ENCODE data around the gene ALDH1A1.

ALDH1A1 gene

GRCh38 chr9:72960446-72960845 is 7.6 kb upstream of the ALDH1A1 start:
- TF ChIP-seq CTCF (conservative IDR thresholded peaks at IDR 0.05; ENCODE audit: low read depth, low read length), result no peak
- DNase-seq (ENCODE audit: low read depth), result no peak
- no peak overlapping the region for H3K4me3 ChIP-seq (ENCODE audit: low read depth, low read length)

GRCh38 chr9:72958485-72959281 is 5.8 kb upstream of the ALDH1A1 start:
- TF ChIP-seq CTCF (conservative IDR thresholded peaks at IDR 0.05; ENCODE audit: low read depth, low read length), result no peak
- no peak for DNase-seq (ENCODE audit: low read depth)
- H3K4me3 ChIP-seq (ENCODE audit: low read depth, low read length), result no peak overlapping the region

- TF ChIP-seq CTCF (conservative IDR thresholded peaks at IDR 0.05; ENCODE audit: low read depth, low read length), result no peak
- no peak overlapping the region for H3K4me3 ChIP-seq (ENCODE audit: low read depth, low read length)
- no peak for DNase-seq (ENCODE audit: low read depth)
These were observed 2.7 kb upstream of the ALDH1A1 start for GRCh38 chr9:72955571-72955970.

- DNase-seq (ENCODE audit: low read depth), result no peak
- no peak for TF ChIP-seq CTCF (conservative IDR thresholded peaks at IDR 0.05; ENCODE audit: low read depth, low read length)
These were observed 2.2 kb upstream of the ALDH1A1 start for GRCh38 chr9:72955126-72955455.

GRCh38 chr9:72954431-72955125 is 1.7 kb upstream of the ALDH1A1 start:
- no peak overlapping the region for H3K4me3 ChIP-seq (ENCODE audit: low read depth, low read length)
- no peak for TF ChIP-seq CTCF (conservative IDR thresholded peaks at IDR 0.05; ENCODE audit: low read depth, low read length)
- DNase-seq (ENCODE audit: low read depth), result no peak

More at GRCh38 chr9:72955126-72955455, 2.2 kb upstream of the ALDH1A1 start:
- H3K4me3 ChIP-seq (ENCODE audit: low read depth, low read length), result no peak overlapping the region

- no peak overlapping the region for H3K4me3 ChIP-seq (ENCODE audit: low read depth, low read length)
- no peak for DNase-seq (ENCODE audit: low read depth)
- no peak for TF ChIP-seq CTCF (conservative IDR thresholded peaks at IDR 0.05; ENCODE audit: low read depth, low read length)
These were observed 517 bp downstream of the ALDH1A1 start for GRCh38 chr9:72952381-72952690.
